Stomach smooth muscle (tissue), 2 donors: ENCODE data around the gene MSI2.

ENCODE experiments used
- H3K27ac ChIP-seq: one replicate; pipeline ENCODE4 v1.7.0; 2013; ENCODE audit warnings: mild to moderate bottlenecking, low read length, inconsistent platforms
- H3K27me3 ChIP-seq, 2 donors: one replicate each; pipeline ENCODE4 v1.7.0; 2013; ENCODE audit warnings: low read length in 2 of 2; ENCODE audit not compliant: insufficient read depth in 2 of 2, control insufficient read depth in 1 of 2
- H3K36me3 ChIP-seq, 2 donors: one replicate each; pipeline ENCODE4 v1.7.0; 2013; ENCODE audit warnings: low read length in 2 of 2; ENCODE audit not compliant: control insufficient read depth in 2 of 2, insufficient read depth in 2 of 2
- H3K4me1 ChIP-seq: one replicate; pipeline ENCODE4 v1.7.0; 2013; ENCODE audit warnings: low read length; ENCODE audit not compliant: control insufficient read depth, insufficient read depth
- H3K4me3 ChIP-seq, 2 donors: one replicate each; pipeline ENCODE4 v1.7.0; 2013; ENCODE audit warnings: low read length in 2 of 2
- H3K9ac ChIP-seq, 2 donors: one replicate each; pipeline ENCODE4 v1.7.0; 2013; ENCODE audit warnings: low read length in 2 of 2, mild to moderate bottlenecking in 1 of 2
- H3K9me3 ChIP-seq, 2 donors: one replicate each; pipeline ENCODE4 v1.7.0; 2013; ENCODE audit warnings: low read length in 2 of 2; ENCODE audit not compliant: control insufficient read depth in 2 of 2
- donor health status: healthy.
- donor health status: Pancreatic carcinoma.

MSI2 gene

GRCh38 chr17:57697197-57697596 lies 440.9 kb downstream of the MSI2 start:
- Histone ChIP-seq H3K27ac (no peak overlapping the region), H3K36me3 (no peaks in the 10 kb centered on the region), H3K27me3 (peaks cover 2 to 9% of the 10 kb centered on the region in 2 donors), H3K4me3 (no peak overlapping the region), H3K9me3 (no peaks in the 10 kb centered on the region), H3K9ac (no peak overlapping the region), H3K4me1 (no peaks in the 10 kb centered on the region)

- Histone ChIP-seq H3K4me3 (no peak overlapping the region), H3K9ac (no peak overlapping the region), H3K27me3 (peaks cover 2 to 9% of the 10 kb centered on the region in 2 donors), H3K36me3 (no peaks in the 10 kb centered on the region), H3K27ac (no peak overlapping the region), H3K4me1 (no peaks in the 10 kb centered on the region), H3K9me3 (no peaks in the 10 kb centered on the region)
These were observed 441.8 kb downstream of the MSI2 start for GRCh38 chr17:57697891-57698711.

GRCh38 chr17:57699751-57700219 lies 443.5 kb downstream of the MSI2 start:
- H3K27ac ChIP-seq: no peak overlapping the region
- H3K4me3 ChIP-seq: no peak overlapping the region
- no peaks in the 10 kb centered on the region for H3K36me3 ChIP-seq
- peaks cover 2 to 9% of the 10 kb centered on the region in 2 donors for H3K27me3 ChIP-seq
- H3K9me3 ChIP-seq: no peaks in the 10 kb centered on the region
- H3K4me1 ChIP-seq: no peaks in the 10 kb centered on the region
- H3K9ac ChIP-seq: no peak overlapping the region

- no peaks in the 10 kb centered on the region for H3K9me3 ChIP-seq
- no peak overlapping the region for H3K27ac ChIP-seq
- H3K4me1 ChIP-seq: no peaks in the 10 kb centered on the region
- peaks cover 6 to 9% of the 10 kb centered on the region in 2 donors for H3K27me3 ChIP-seq
- H3K9ac ChIP-seq: no peak overlapping the region
- no peaks in the 10 kb centered on the region for H3K36me3 ChIP-seq
- H3K4me3 ChIP-seq: no peak overlapping the region
These were observed 444.8 kb downstream of the MSI2 start for GRCh38 chr17:57701124-57701523.

GRCh38 chr17:57703273-57703672 lies 446.9 kb downstream of the MSI2 start:
- Histone ChIP-seq H3K27me3 (peaks cover 5 to 6% of the 10 kb centered on the region in 2 donors), H3K4me1 (peaks cover 4% of the 10 kb centered on the region), H3K27ac (no peak overlapping the region), H3K4me3 (no peak overlapping the region), H3K36me3 (no peaks in the 10 kb centered on the region), H3K9me3 (no peaks in the 10 kb centered on the region), H3K9ac (no peak overlapping the region)

GRCh38 chr17:57704448-57704847 lies 448.1 kb downstream of the MSI2 start:
- no peaks in the 10 kb centered on the region for H3K36me3 ChIP-seq
- no peaks in the 10 kb centered on the region for H3K9me3 ChIP-seq
- no peak overlapping the region for H3K9ac ChIP-seq
- peaks cover 5 to 6% of the 10 kb centered on the region in 2 donors for H3K27me3 ChIP-seq
- H3K27ac ChIP-seq: no peak overlapping the region
- H3K4me3 ChIP-seq: no peak overlapping the region
- peaks cover 5% of the 10 kb centered on the region for H3K4me1 ChIP-seq

GRCh38 chr17:57705921-57706695 lies 449.8 kb downstream of the MSI2 start:
- Histone ChIP-seq H3K36me3 (no peaks in the 10 kb centered on the region), H3K4me3 (no peak overlapping the region), H3K27ac (no peak overlapping the region)

GRCh38 chr17:57706761-57707160 lies 450.4 kb downstream of the MSI2 start:
- Histone ChIP-seq H3K4me3 (no peak overlapping the region), H3K27ac (no peak overlapping the region), H3K9ac (no peak overlapping the region), H3K36me3 (no peaks in the 10 kb centered on the region), H3K27me3 (peaks cover 4 to 6% of the 10 kb centered on the region in 2 donors), H3K9me3 (no peaks in the 10 kb centered on the region), H3K4me1 (peaks cover 5% of the 10 kb centered on the region)

More at GRCh38 chr17:57705921-57706695, 449.8 kb downstream of the MSI2 start:
- peaks cover 4 to 6% of the 10 kb centered on the region in 2 donors for H3K27me3 ChIP-seq
- no peaks in the 10 kb centered on the region for H3K9me3 ChIP-seq
- H3K9ac ChIP-seq: no peak overlapping the region
- peaks cover 5% of the 10 kb centered on the region for H3K4me1 ChIP-seq

- Histone ChIP-seq H3K27me3 (peaks cover 4 to 6% of the 10 kb centered on the region in 2 donors), H3K9ac (no peak overlapping the region), H3K27ac (no peak overlapping the region), H3K9me3 (no peaks in the 10 kb centered on the region), H3K36me3 (no peaks in the 10 kb centered on the region), H3K4me1 (peaks cover 5% of the 10 kb centered on the region), H3K4me3 (peak overlapping the region in 1 of 2 donors; percentile 8)
These were observed 451.6 kb downstream of the MSI2 start for GRCh38 chr17:57707892-57708291.

GRCh38 chr17:57708410-57708809 lies 452.1 kb downstream of the MSI2 start:
- Histone ChIP-seq H3K9me3 (no peaks in the 10 kb centered on the region), H3K36me3 (no peaks in the 10 kb centered on the region), H3K9ac (no peak overlapping the region), H3K4me3 (no peak overlapping the region), H3K27ac (no peak overlapping the region), H3K4me1 (peaks cover 5% of the 10 kb centered on the region), H3K27me3 (peaks cover 4 to 10% of the 10 kb centered on the region in 2 donors)
